ENCODE measurements around the gene LRRC3C.

- TF ChIP-seq CTCF (IDR thresholded peaks at IDR 0.05) = no peak
- TF ChIP-seq POLR2A (IDR thresholded peaks at IDR 0.05) = no peak
These were observed 13.5 kb upstream of the LRRC3C start for GRCh38 chr17:39913989-39914388.
